ENCODE measurements around the gene TBX4. TPM values are rescaled to one million over a fixed set of nuclear protein-coding genes. Genes with fewer than 3 reads are reported as not detected.

Gene TBX4
- total and polyA plus RNA-seq, 2 of the 13 experiments (the other 11 are each of a cell fraction or from before 2014, with no cell fraction given), result 0.11 to 1.1 TPM

DNA sequence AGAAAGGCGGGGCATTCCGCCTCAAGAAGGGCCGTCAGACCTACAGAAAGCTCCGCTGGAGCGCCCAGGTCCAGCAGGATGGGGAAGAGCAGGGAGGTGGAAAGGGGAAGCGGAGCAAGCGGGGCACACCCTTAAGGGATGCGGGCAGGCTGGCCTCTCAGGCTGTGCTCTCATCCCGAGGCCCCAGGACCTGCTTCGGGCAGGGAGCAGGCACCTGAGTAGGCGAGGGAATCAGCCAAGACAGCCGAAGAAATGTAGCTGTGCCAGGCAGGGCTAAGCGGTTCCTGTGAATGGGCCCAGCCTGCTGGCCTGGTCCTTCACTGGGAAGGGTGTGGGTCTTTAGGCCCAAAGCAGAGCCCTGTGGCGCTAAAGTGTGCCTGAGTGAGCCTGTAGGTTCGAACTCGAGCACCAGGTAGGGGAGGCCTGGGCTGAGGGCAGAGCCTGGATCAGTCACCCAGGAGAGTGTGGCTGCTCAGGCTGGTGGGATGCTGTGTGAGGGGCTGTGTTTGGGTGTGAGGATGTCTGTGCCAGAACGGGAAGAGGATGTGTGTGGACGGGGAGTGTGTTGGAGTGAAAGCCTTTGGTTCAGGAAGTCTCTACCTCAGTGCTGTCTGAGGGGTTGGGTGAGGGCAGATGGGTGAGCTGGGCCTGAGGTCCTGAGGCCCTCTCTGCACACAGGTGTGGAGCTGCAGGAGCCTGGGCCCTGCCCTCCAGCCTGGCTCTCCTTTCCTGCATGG, 3.3 kb downstream of the TBX4 start (continued):
- TF ChIP-seq, protein P1, sequence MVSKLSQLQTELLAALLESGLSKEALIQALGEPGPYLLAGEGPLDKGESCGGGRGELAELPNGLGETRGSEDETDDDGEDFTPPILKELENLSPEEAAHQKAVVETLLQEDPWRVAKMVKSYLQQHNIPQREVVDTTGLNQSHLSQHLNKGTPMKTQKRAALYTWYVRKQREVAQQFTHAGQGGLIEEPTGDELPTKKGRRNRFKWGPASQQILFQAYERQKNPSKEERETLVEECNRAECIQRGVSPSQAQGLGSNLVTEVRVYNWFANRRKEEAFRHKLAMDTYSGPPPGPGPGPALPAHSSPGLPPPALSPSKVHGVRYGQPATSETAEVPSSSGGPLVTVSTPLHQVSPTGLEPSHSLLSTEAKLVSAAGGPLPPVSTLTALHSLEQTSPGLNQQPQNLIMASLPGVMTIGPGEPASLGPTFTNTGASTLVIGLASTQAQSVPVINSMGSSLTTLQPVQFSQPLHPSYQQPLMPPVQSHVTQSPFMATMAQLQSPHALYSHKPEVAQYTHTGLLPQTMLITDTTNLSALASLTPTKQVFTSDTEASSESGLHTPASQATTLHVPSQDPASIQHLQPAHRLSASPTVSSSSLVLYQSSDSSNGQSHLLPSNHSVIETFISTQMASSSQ (IDR thresholded peaks at IDR 0.05; ENCODE audit: low read depth), result no peak
- TF ChIP-seq, protein P1 (CRISPR knock-in tag; IDR thresholded peaks at IDR 0.05; ENCODE audit: borderline replicate concordance), result peak; percentile 7; the same call in 1 of the 2 replicates
- TF ChIP-seq ZNF720 (CRISPR knock-in tag; IDR thresholded peaks at IDR 0.05) (no peak), ZNF253 (CRISPR knock-in tag; IDR thresholded peaks at IDR 0.05; ENCODE audit: borderline replicate concordance) (no peak), HNRNPK (IDR thresholded peaks at IDR 0.05; ENCODE audit: low read depth, low read length, poor library complexity, severe bottlenecking) (no peak), ZBTB38 (CRISPR knock-in tag; IDR thresholded peaks at IDR 0.05) (0 out of 2 replicates have a peak, but pooled peaks have one; percentile 7), SMAD9 (CRISPR knock-in tag; IDR thresholded peaks at IDR 0.05) (no peak), MXD4 (CRISPR knock-in tag; IDR thresholded peaks at IDR 0.05) (no peak), WIZ (CRISPR knock-in tag; IDR thresholded peaks at IDR 0.05) (no peak), PCBP1 (IDR thresholded peaks at IDR 0.05; ENCODE audit: borderline replicate concordance, low read depth, low read length) (0 out of 2 replicates have a peak, but pooled peaks have one; percentile 44), HNRNPUL1 (IDR thresholded peaks at IDR 0.05; ENCODE audit: low read depth, low read length) (no peak), GABPB1 (CRISPR knock-in tag; IDR thresholded peaks at IDR 0.05) (no peak)
- TF ChIP-seq, protein P2, sequence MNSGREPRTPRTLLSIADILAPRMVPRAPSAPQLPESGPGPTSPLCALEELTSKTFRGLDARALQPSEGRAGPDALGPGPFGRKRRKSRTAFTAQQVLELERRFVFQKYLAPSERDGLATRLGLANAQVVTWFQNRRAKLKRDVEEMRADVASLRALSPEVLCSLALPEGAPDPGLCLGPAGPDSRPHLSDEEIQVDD (CRISPR knock-in tag; IDR thresholded peaks at IDR 0.05; ENCODE audit: borderline replicate concordance), result no peak
- TF ChIP-seq, protein P3, sequence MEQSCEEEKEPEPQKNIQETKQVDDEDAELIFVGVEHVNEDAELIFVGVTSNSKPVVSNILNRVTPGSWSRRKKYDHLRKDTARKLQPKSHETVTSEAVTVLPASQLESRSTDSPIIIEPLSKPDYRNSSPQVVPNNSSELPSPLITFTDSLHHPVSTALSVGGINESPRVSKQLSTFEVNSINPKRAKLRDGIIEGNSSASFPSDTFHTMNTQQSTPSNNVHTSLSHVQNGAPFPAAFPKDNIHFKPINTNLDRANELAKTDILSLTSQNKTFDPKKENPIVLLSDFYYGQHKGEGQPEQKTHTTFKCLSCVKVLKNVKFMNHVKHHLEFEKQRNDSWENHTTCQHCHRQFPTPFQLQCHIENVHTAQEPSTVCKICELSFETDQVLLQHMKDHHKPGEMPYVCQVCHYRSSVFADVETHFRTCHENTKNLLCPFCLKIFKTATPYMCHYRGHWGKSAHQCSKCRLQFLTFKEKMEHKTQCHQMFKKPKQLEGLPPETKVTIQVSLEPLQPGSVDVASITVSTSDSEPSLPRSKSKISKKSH (CRISPR knock-in tag; IDR thresholded peaks at IDR 0.05; ENCODE audit: borderline replicate concordance), result 0 out of 2 replicates have a peak, but pooled peaks have one; percentile 1
- TF ChIP-seq, protein P4, sequence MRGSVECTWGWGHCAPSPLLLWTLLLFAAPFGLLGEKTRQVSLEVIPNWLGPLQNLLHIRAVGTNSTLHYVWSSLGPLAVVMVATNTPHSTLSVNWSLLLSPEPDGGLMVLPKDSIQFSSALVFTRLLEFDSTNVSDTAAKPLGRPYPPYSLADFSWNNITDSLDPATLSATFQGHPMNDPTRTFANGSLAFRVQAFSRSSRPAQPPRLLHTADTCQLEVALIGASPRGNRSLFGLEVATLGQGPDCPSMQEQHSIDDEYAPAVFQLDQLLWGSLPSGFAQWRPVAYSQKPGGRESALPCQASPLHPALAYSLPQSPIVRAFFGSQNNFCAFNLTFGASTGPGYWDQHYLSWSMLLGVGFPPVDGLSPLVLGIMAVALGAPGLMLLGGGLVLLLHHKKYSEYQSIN (CRISPR knock-in tag; IDR thresholded peaks at IDR 0.05; ENCODE audit: borderline replicate concordance), result no peak

Data from HepG2 (cell line).